SW 1271 (cell line): Measurements from ENCODE around the gene FARS2.
A peak's percentile ranks its signal among the peaks of the same experiment; 100 is the strongest.

Experiments used
- DNase-seq, 2 experiments: peaks; one replicate each; lab custom pipeline; 2025; lab: John Stamatoyannopoulos, UW

Gene FARS2

DNA sequence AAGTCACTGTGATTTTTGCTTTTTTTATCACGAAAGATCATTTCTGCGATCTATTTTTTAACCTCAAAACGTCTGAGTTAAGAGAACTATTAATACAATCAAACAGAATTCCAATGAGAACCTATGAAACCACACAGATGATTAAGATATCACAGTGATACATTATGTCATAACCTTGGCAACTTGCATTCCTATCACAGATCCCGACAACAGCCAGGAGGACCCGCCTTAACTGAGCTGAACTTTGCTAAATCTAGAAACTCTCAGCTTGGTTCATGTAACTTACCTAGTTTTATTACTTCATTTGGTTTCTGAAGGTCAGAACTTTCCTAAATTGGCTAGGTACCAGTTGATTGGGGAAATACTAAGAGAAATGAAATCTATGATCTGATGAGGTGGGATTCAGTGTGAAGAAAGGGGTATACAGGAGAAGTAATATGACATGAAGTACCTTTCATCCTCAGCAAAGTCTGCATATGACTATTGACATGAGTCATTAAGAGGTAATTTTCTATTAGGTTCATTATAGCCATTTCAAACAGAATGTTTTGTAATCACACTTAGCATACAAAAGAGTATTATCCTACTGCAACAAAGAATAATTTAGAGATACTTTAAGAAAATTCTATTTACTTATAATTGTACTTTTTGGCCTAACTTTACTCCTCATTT, 11.7 kb upstream of the FARS2 start:
- DNase-seq: no peak

- no peak for DNase-seq
Observed at GRCh38 chr6:5250451-5250850, 10.9 kb upstream of the FARS2 start.

DNA sequence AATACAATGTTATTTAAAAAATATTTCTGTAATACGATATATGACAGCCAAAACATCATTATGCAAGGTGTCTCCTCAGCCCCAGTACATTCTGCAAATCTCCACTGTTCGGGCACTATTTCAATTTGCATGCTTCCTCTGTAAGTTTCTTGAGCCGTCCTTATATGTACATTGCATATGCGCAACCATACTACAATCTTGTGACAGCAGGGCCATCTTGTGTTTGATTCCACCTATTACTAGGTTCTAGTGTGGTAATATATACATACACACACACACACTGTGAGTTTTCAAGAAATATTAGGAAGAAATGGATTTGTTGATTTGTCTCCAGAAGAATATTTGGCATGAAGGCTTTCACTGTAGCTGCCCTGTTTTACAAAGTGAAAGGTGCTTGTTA, 10.4 kb upstream of the FARS2 start:
- no peak for DNase-seq

DNA sequence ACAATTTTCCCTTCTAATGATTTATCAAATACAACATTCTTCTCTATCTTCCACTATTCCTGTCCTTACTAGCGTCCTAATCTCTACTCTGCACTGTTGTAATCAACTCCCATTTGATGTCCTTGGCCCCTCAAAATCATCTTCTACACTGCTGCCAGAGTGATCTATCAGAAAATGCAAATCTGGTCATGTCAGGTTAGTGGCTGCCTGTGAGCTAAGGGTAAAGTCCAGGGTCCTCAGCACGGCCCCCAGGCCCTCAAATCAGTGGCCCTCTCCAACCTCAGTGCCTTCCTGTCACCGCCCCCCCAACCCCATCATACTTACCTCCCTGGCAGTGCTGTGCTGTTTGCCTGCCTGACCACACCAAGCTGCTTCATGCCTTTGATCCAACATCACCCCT, 4.4 kb upstream of the FARS2 start:
- no peak for DNase-seq

DNA sequence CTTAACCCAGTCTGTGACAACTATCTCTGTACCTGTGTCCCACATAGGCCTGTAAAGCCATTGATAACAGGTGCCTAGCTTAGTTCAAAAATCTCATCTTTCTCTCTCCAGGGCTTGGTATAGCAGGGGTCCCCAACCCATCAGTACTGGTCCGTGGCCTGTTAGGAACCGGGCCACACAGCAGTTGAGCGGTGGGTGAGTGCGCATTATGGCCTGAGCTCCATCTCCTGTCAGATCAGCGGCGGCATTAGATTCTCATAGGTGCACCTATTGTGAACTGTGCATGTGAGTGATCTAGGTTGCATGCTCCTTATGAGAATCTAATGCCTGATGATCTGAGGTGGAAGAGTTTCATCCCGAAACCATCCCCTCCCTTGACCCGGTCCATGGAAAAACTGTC, 3.9 kb upstream of the FARS2 start:
- DNase-seq: no peak

DNA sequence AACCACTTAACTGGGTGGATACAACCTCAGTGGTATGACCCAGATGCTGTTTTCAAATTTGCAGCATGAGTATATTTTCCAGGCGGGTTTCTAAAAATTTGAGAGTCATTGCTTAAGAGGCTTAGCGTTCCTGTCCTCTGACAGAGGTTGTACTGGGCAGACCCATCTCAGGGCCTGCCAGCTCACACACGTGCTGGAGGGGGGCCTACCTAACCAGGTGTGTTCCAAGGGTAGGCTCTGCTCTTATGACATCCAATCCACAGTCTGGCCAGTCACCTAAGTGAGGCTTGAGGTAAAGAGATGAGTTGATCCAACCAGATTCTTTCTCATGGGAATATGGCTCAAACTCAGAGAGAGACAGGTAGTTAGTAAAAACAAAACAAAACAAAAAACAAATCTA, 1.9 kb upstream of the FARS2 start:
- DNase-seq: no peak

DNA sequence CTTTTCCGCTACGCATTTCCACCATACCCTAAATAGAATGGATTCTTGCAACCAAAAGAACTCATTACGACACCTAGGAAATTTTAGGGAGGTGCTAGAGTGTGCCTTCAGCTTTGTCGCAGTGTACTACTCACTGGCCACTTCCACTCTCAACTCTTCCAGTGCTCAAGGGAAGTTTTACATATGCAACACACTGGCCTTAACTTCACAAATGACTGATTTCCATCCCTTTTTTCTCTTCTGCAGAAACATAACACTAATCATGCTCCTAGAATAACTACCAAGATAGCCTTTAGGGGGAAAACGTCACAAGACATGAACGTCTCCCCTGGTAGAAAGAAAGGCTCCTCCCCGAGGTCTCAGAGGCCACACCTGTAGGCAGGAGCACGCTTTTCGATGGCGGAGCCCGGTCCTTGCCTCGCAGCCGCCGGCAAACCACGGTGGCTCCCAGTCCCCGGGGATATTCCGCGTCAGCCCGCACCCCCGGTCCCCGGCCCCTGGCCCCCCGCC, 1.1 kb upstream of the FARS2 start:
- peak; percentile 29 to 68 for DNase-seq

- peak in 1 of 2 experiments; percentile 51 for DNase-seq
Observed at GRCh38 chr6:5261545-5262109, 314 bp downstream of the FARS2 start.

DNA sequence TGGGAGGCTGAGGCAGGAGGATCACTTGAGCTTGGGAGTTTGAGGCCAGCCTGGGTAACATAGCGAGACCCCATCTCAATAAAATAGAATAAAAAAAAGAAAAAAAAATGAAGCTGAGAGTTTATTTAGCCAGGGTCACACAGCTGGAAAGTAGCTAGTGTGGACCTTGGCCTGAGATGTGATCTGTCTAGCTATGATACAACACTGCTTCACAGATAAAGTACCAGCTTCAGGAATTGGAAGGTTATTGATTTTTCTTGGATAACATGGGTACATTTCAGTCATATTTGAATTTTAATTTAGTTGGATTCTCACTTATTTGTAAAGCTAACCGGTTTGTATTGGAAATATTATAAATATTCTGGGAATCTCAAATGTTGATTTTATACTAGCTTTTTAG, 5.1 kb downstream of the FARS2 start:
- no peak for DNase-seq

- no peak for DNase-seq
Observed at GRCh38 chr6:5270093-5270680, 8.9 kb downstream of the FARS2 start.

DNA sequence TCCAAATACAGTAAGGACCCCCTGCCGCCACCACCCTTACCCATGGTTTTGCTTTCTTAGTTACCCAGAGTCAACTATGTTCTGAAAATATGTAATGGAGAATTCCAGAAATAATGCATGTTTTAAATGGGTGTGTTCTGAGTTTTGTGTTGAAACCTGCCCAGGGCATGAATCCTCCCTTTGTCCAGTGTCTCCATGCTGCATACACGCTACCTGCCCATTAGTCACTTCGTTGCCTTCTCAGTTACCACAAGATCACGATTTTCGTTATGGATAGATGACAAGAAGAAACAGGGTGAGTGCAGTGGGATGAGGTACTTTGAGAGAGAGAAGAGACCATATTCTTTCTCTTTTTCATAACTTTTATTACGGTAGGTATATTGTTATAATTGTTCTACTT, 10.6 kb downstream of the FARS2 start:
- no peak for DNase-seq

DNA sequence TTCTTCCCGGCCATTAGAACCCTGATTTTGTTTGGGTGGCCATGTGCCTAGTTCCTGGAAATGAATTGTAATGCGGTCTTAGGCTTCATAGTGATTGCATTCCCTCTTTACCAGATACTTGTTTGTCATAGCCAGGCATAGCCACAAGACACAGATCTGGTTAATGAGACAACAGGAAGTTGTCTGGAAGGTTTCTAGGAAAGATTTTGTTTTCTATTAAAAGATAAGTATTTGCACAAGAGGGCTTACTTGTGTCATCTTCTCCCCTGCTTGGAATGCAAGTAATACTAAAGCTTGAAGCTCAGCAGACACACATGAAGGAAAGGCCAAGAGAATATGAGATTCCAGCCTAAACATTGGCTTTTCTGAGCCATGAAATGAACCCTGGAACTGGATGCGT, 12.9 kb downstream of the FARS2 start:
- no peak for DNase-seq

DNA sequence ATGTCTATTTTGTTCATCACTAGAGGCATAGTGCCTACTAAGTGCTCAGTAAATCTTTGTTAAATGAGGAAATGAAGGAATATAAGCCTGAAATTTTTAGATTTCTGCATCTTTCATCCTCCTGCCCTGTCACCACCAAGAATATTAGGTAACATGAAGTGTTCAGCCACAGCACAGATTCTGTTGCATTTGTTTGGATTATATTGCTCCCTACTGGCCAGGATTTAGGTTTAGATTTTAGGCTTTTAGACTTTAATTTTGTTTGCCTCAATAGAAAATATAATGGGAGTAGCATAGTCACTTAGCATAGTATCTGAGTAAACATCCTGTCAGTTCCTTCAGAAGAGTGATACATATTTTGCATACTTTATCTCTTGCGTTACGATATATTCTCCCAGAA, 14.2 kb downstream of the FARS2 start:
- DNase-seq: peak in 1 of 2 experiments; percentile 9

- no peak for DNase-seq
Observed at GRCh38 chr6:5276581-5276980, 15.3 kb downstream of the FARS2 start.

GRCh38 chr6:5277589-5277988, 16.3 kb downstream of the FARS2 start:
- no peak for DNase-seq

- no peak for DNase-seq
Observed at GRCh38 chr6:5278047-5278446, 16.7 kb downstream of the FARS2 start.

- no peak for DNase-seq
Observed at GRCh38 chr6:5278565-5279120, 17.3 kb downstream of the FARS2 start.

GRCh38 chr6:5279891-5280338, 18.6 kb downstream of the FARS2 start:
- no peak for DNase-seq

- no peak for DNase-seq
Observed at GRCh38 chr6:5280920-5281319, 19.6 kb downstream of the FARS2 start.

GRCh38 chr6:5282191-5282623, 20.9 kb downstream of the FARS2 start:
- no peak for DNase-seq

DNA sequence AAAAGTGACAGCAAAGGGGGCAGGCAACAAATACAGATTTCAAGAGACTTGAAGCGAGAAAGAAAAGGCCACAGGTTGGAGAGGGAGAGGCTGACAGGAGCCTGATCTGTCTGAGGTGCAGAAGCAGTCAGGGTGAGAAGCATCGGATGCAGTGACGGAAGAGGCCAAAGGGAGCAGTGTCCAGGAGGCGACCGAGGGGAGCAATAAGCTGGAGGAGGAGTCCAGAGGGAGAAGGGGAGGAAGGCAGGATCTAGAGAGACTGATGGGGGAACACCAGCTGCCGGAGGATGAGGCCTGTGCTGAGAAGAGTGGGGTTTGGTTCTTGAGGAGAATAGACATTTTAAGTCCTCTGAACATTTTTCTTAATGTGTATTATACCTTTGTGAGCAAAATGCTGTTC, 23.8 kb downstream of the FARS2 start:
- DNase-seq: no peak

- no peak for DNase-seq
Observed at GRCh38 chr6:5285526-5285925, 24.2 kb downstream of the FARS2 start.

DNA sequence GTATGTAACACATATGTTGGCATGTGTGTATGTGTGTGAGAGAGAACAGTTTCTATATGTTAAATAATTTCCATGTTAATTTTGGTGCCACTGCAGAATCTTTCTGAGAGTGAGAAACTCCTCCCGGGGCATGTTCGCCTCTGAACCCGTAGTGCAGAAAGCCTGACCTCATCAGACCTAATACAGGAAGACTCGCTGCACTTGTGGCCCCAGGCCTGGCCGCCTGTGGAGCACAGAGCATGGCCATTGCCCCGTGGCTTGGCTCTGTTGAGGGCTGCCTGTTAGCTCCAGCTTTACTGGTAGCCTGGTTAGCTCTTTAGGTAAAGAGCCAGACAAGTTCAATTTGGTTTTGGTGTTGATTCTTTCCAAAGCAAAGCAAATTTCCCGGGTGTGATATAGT, 25.5 kb downstream of the FARS2 start:
- DNase-seq: no peak
